ENCODE data around the gene GPRC5C.
A peak's percentile ranks its signal among the peaks of the same experiment; 100 is the strongest.

The GPRC5C gene

GRCh38 chr17:74413491-74413890 is 18.4 kb upstream of the GPRC5C start:
- in situ Hi-C loops (cut with MboI; ENCODE audit: low sequenced_read_pairs, unreplicated experiment), result no loop called here
- no peak for DNase-seq (ENCODE audit: low spot score)

GRCh38 chr17:74414510-74414909 is 17.4 kb upstream of the GPRC5C start:
- in situ Hi-C loops (cut with MboI; ENCODE audit: low sequenced_read_pairs, unreplicated experiment), result no loop called here
- no peak for TF ChIP-seq CTCF (IDR thresholded peaks at IDR 0.05; ENCODE audit: borderline replicate concordance, control extremely low read depth, extremely low read depth, insufficient read depth, missing control alignments)
- no peak for DNase-seq (ENCODE audit: low spot score)

More at GRCh38 chr17:74413491-74413890, 18.4 kb upstream of the GPRC5C start:
- no peak for TF ChIP-seq CTCF (IDR thresholded peaks at IDR 0.05; ENCODE audit: borderline replicate concordance, control extremely low read depth, extremely low read depth, insufficient read depth, missing control alignments)

- no peak for TF ChIP-seq CTCF (IDR thresholded peaks at IDR 0.05; ENCODE audit: borderline replicate concordance, control extremely low read depth, extremely low read depth, insufficient read depth, missing control alignments)
- in situ Hi-C loops (cut with MboI; ENCODE audit: low sequenced_read_pairs, unreplicated experiment), result no loop called here
- no peak for DNase-seq (ENCODE audit: low spot score)
Measured at GRCh38 chr17:74415608-74416396, 16.1 kb upstream of the GPRC5C start.

GRCh38 chr17:74417178-74418045 is 14.5 kb upstream of the GPRC5C start:
- in situ Hi-C loops (cut with MboI; ENCODE audit: low sequenced_read_pairs, unreplicated experiment), result no loop called here
- TF ChIP-seq CTCF (IDR thresholded peaks at IDR 0.05; ENCODE audit: borderline replicate concordance, control extremely low read depth, extremely low read depth, insufficient read depth, missing control alignments), result no peak
- DNase-seq (ENCODE audit: low spot score), result peak; percentile 69

GRCh38 chr17:74419928-74420411 is 11.9 kb upstream of the GPRC5C start:
- no peak for TF ChIP-seq CTCF (IDR thresholded peaks at IDR 0.05; ENCODE audit: borderline replicate concordance, control extremely low read depth, extremely low read depth, insufficient read depth, missing control alignments)
- in situ Hi-C loops (cut with MboI; ENCODE audit: low sequenced_read_pairs, unreplicated experiment), result no loop called here
- DNase-seq (ENCODE audit: low spot score), result no peak

GRCh38 chr17:74424117-74424516 is 7.8 kb upstream of the GPRC5C start:
- no peak for DNase-seq (ENCODE audit: low spot score)
- in situ Hi-C loops (cut with MboI; ENCODE audit: low sequenced_read_pairs, unreplicated experiment), result no loop called here
- TF ChIP-seq CTCF (IDR thresholded peaks at IDR 0.05; ENCODE audit: borderline replicate concordance, control extremely low read depth, extremely low read depth, insufficient read depth, missing control alignments), result no peak

Data from GM13976 (cell line).